NT2/D1 (cell line): ENCODE data around the gene LRMDA.

Experiments used
- SUZ12 ChIP-seq: IDR thresholded peaks from 2 replicates; pipeline ENCODE4 v1.6.1; 2011; ENCODE audit not compliant: insufficient read length, insufficient read depth; ENCODE audit errors: extremely low read depth
- YY1 ChIP-seq: IDR thresholded peaks from 2 replicates; pipeline ENCODE4 v1.6.1; 2011; ENCODE audit not compliant: insufficient read length, insufficient read depth
- ZNF274 ChIP-seq: IDR thresholded peaks from 2 replicates; pipeline ENCODE4 v1.6.1; 2011; ENCODE audit warnings: mild to moderate bottlenecking, low read depth, low read length

DNA sequence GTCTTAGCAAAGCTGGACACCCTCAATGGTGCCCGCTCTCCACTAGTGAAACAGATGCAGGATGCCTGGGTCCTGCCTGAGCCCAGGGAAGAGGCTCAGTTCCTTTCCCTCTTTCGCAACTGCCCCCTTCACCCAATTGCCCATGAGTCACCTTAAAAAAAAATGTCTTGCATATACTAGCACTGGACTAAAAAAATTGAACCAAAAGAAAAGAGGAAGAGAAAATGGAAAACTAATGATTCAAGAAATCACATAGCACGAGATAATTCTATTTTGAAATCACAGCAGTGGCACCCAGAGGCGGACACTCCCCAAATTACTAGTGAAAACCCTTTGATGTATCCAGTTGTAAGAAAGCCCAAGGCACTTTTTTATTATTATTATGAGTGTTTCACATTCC lies 972.5 kb downstream of the LRMDA start:
- no peak for TF ChIP-seq ZNF274
- TF ChIP-seq YY1, result no peak
- TF ChIP-seq SUZ12, result no peak
